Testis (tissue), 3 donors: ENCODE data around the gene SND1. TPM values are rescaled to one million over a fixed set of nuclear protein-coding genes. Genes with fewer than 3 reads are reported as not detected.

Experiments
- DNase-seq: peaks from one replicate; pipeline ENCODE4 v3.0.0-alpha.2; 2019
- H3K27ac ChIP-seq, 2 donors: fragments of 200-600 bp; sonication (generic); one replicate each; pipeline ENCODE4 v1.5.1; 2019
- H3K27me3 ChIP-seq: fragments of 200-600 bp; sonication (generic); one replicate; pipeline ENCODE4 v1.5.1; 2019
- H3K36me3 ChIP-seq: fragments of 200-600 bp; sonication (generic); one replicate; pipeline ENCODE4 v1.5.1; 2017; ENCODE audit warnings: low read depth; ENCODE audit errors: missing control alignments
- H3K4me1 ChIP-seq: fragments of 200-600 bp; sonication (generic); one replicate; pipeline ENCODE4 v1.5.1; 2019
- H3K4me3 ChIP-seq, 2 donors: fragments of 200-600 bp; sonication (generic); one replicate each; pipeline ENCODE4 v1.5.1; 2017 to 2019
- H3K9me3 ChIP-seq: fragments of 200-600 bp; sonication (generic); one replicate; pipeline ENCODE4 v1.5.1; 2017
- POLR2A ChIP-seq: fragments of 450-650 bp; IDR thresholded peaks from one replicate; pipeline ENCODE4 v1.6.1; 2017; ENCODE audit warnings: antibody characterized with exemption, mild to moderate bottlenecking, moderate library complexity
- WGBS, 2 donors: methylation state at CpG; one replicate each; pipeline ENCODE4 v1.1.5; 2018; 5-methylcytosine and 5-hydroxymethylcytosine counted together
- intact Hi-C: fragments of 100-400 bp; cut with DNase I; formaldehyde crosslinking; loops from one replicate; pipeline ENCODE4 v1.15.1; 2023; ENCODE audit warnings: low total_unique reads
- polyA plus RNA-seq: library from polyadenylated mRNA; stranded (reverse); fragments of 350-450 nt; fragmentation: Illumina TruSeq; extraction: RNeasy Lipid Tissue Mini Kit (QIAGEN cat#74804); gene quantifications from one replicate; pipeline ENCODE4 v1.2.3, GENCODE V29; 2014; ENCODE audit warnings: low read depth, low replicate concordance; ENCODE audit not compliant: insufficient read depth
- total RNA-seq, 2 donors: library from RNA; depleted of rRNA; stranded (reverse); fragments of >200 nt; gene quantifications; one replicate each; pipeline ENCODE4 v1.2.3, GENCODE V29; 2016
- TF ChIP-seq, protein P1 (sequence below), 3 experiments: fragments of 450-650 bp in 2 of 3; fragments of 200-600 bp in 1 of 3; sonication (generic) in 1 of 3; IDR thresholded peaks; one replicate each; pipeline ENCODE4 v1.5.1; 2016 to 2019; ENCODE audit warnings: antibody characterized with exemption in 3 of 3, mild to moderate bottlenecking in 2 of 3, moderate library complexity in 1 of 3

Gene SND1
- total and polyA plus RNA-seq, 3 donors from 2014 or later: 132 to 207 (median 179) TPM

DNA sequence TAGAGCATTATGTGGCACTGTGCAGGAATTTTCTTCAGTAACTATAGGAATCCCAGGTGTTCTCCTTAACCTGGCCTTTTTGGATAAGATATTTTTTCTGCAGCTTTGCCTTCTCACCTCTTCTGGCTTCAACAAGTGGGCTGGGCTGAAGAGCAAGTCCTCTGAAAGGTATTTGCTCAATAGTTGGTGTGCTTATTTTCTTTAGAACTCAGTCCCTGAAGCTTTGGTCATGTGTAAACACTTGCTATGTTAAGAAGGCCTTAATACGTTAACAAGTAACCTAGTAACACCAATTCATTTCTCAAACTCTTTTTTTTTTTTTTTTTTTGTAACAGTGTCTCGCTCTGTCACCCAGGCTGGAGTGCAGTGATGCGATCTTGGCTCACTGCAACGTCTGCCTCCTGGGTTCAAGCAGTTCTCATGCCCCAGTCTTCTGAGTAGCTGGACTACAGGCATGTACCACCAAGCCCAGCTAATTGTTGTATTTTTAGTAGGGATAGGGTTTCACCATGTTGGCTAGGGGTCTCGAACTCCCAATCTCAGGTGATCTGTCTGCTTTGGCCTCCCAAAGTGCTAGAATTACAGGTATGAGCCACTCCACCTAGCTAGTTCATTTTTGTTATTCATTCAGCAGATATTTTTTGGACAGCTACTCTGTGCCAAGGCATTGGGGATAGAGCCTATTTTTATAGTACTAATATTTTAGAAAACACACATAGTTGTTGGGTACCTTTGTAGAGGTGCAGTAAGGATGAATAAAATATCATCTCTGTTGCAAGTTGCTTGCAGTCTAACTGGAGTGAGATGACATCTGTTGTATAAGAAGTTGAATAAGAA, 164.6 kb downstream of the SND1 start:
- intact Hi-C loops: no loop called here
- 76 to 82% methylated on average over 5 of the region's 5 CpGs for WGBS, 2 donors

DNA sequence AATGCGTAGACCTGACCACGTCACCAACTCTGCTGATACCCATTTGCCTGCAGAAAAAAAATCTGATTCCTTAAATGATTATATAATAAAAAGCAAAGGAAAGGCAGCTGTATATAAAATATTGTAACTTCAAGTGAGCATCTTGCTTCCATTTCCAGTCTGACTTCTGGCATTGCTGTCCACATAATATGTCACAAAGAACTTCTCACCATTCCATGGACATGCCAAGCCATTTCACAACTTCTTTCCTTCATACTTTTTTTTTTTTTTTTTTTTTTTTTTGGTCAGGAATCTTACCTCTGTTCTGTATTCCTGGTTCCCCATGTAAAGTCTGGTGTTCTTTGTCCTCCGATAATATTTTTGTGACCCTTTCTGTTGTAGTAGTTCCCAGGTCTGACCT, 165.5 kb downstream of the SND1 start:
- no peaks in the 10 kb centered on the region for H3K27me3 ChIP-seq
- no peaks in the 10 kb centered on the region for H3K9me3 ChIP-seq
- H3K4me3 ChIP-seq: no peak overlapping the region
- H3K4me1 ChIP-seq: peaks cover 8% of the 10 kb centered on the region
- WGBS, 2 donors: 91 to 97% methylated on average over 3 of the region's 3 CpGs
- H3K27ac ChIP-seq: no peak overlapping the region
- H3K36me3 ChIP-seq: no peaks in the 10 kb centered on the region
- intact Hi-C loops: no loop called here
- no peak for TF ChIP-seq POLR2A
- TF ChIP-seq, protein P1, sequence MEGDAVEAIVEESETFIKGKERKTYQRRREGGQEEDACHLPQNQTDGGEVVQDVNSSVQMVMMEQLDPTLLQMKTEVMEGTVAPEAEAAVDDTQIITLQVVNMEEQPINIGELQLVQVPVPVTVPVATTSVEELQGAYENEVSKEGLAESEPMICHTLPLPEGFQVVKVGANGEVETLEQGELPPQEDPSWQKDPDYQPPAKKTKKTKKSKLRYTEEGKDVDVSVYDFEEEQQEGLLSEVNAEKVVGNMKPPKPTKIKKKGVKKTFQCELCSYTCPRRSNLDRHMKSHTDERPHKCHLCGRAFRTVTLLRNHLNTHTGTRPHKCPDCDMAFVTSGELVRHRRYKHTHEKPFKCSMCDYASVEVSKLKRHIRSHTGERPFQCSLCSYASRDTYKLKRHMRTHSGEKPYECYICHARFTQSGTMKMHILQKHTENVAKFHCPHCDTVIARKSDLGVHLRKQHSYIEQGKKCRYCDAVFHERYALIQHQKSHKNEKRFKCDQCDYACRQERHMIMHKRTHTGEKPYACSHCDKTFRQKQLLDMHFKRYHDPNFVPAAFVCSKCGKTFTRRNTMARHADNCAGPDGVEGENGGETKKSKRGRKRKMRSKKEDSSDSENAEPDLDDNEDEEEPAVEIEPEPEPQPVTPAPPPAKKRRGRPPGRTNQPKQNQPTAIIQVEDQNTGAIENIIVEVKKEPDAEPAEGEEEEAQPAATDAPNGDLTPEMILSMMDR (IDR thresholded peaks at IDR 0.05): no peak
- no peak for DNase-seq

More for the DNA sequence above, 164.6 kb downstream of the SND1 start:
- TF ChIP-seq, protein P1 (IDR thresholded peaks at IDR 0.05): no peak
- TF ChIP-seq POLR2A: no peak
- H3K27ac ChIP-seq: no peak overlapping the region
- H3K4me1 ChIP-seq: peaks cover 9% of the 10 kb centered on the region
- DNase-seq: no peak
- no peak overlapping the region for H3K4me3 ChIP-seq
- no peaks in the 10 kb centered on the region for H3K27me3 ChIP-seq
- no peaks in the 10 kb centered on the region for H3K36me3 ChIP-seq
- H3K9me3 ChIP-seq: no peaks in the 10 kb centered on the region

DNA sequence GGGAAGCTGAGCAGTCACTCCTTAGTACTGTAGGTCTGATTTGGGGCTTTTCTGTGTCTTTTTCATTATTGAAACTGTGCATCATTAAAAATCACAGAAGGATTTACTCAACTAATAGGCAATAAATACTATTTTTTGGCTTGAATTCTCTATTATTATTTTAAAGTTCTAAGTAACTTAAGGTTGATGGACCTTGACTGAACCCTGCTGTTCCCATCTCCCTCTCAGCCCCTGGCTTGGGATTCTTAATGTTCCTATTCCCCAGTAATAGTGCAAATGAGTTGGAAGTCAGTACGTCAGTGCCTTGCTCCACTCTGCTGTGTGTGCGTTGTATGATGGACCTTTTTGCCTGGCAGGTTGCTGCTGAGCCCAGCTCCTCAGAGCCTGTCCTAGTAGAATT, 166.3 kb downstream of the SND1 start:
- DNase-seq: no peak
- H3K4me3 ChIP-seq: no peak overlapping the region
- no peaks in the 10 kb centered on the region for H3K36me3 ChIP-seq
- no peaks in the 10 kb centered on the region for H3K27me3 ChIP-seq
- no peak overlapping the region for H3K27ac ChIP-seq
- H3K9me3 ChIP-seq: no peaks in the 10 kb centered on the region
- 90 to 95% methylated on average over 2 of the region's 2 CpGs for WGBS, 2 donors
- TF ChIP-seq, protein P1 (IDR thresholded peaks at IDR 0.05): no peak
- TF ChIP-seq POLR2A: no peak
- intact Hi-C loops: no loop called here
- H3K4me1 ChIP-seq: no peaks in the 10 kb centered on the region

DNA sequence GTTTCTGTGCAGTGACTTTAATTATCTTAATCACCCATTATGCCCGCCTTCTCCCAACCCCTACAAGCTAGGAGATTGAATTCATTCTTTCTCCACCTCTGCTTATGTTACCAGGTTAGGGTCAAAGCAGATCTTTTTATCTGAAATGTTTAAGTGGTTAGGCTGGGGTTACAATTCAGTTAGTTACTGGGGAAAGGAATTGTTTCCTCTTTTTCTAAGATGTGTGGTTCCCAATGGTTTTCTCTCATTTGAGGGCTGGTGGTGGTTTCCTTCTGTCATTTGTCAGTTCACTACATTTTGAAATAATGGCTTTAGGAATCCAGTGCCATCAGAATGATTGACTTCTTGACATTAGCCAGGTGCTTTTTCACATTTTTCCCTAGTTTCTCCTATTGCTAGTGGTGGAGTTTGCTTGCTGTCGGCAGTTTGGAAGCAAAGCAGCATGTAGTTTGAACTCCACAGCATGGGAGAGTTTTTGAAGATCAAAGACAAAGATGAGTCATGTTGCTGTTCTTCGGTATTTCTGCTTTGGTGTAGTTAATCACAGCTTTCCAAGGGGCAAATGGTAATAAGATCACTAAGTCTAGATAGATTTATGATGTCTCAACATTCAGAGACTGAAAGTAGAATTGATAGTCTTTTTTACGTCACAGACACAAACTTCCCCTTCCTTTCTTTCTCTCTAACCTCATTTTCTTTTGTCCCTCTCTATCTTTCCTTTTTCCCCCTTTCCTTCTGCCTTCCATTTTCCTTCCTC, 168.2 kb downstream of the SND1 start:
- 64 to 69% methylated on average over 4 of the region's 4 CpGs for WGBS, 2 donors
- Histone ChIP-seq H3K4me3 (no peak overlapping the region), H3K27me3 (no peaks in the 10 kb centered on the region), H3K27ac (peak overlapping the region in 1 of 2 donors; percentile 17), H3K36me3 (no peaks in the 10 kb centered on the region), H3K4me1 (peaks cover 7% of the 10 kb centered on the region), H3K9me3 (no peaks in the 10 kb centered on the region)
- intact Hi-C loops: no loop called here
- TF ChIP-seq, protein P1 (IDR thresholded peaks at IDR 0.05): no peak
- TF ChIP-seq POLR2A: no peak
- DNase-seq: no peak
